Measurements from ENCODE around the gene ADCY9.
"Not testable (repeated sequence)": the region's sequence is repeated elsewhere in the genome, so short reads cannot be mapped to it uniquely, and the experiment has no call there.

The ADCY9 gene

DNA sequence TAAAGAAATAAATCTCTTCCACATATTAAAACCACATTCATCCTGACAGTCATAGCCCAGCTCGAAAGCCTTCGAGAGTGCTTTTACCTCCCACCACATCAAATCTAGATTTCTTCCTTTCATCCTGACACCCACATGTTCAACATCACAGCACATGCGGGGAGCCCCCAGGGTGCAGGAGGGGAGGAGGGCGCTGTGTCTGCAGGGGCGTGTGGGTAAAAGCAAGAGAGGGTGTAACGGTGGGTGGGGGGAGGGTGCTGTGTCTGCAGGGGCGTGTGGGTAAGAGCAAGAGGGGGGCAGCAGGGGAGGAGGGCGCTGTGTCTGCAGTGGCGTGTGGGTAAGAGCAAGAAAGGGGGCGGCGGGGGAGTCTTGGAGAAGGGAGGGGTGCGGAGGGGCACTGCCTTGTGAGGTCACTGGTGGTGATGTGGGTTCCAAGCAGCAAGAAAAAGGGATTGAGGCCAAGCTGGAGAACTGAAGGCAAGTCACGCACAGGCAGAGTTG is 34.7 kb downstream of the ADCY9 start:
- Mint-ChIP-seq H3K36me3 (ENCODE audit: low read depth) (no peaks in the 10 kb centered on the region), H3K27me3 (ENCODE audit: low read depth) (no peaks in the 10 kb centered on the region), H3K4me1 (ENCODE audit: low read depth) (peaks cover 27% of the 10 kb centered on the region), H3K27ac (no peak overlapping the region), H3K4me3 (peak overlapping the region; percentile 45), H3K9me3 (no peaks in the 10 kb centered on the region)
- no peak for DNase-seq (ENCODE audit: low spot score)

GRCh38 chr16:4081047-4081446 is 35.2 kb downstream of the ADCY9 start:
- no peak for DNase-seq (ENCODE audit: low spot score)
- Mint-ChIP-seq H3K27ac (no peak overlapping the region), H3K4me3 (peak overlapping the region; percentile 5), H3K36me3 (ENCODE audit: low read depth) (no peaks in the 10 kb centered on the region), H3K4me1 (ENCODE audit: low read depth) (peaks cover 27% of the 10 kb centered on the region), H3K27me3 (ENCODE audit: low read depth) (no peaks in the 10 kb centered on the region), H3K9me3 (no peaks in the 10 kb centered on the region)

- Mint-ChIP-seq H3K27me3 (ENCODE audit: low read depth) (no peaks in the 10 kb centered on the region), H3K9me3 (no peaks in the 10 kb centered on the region), H3K36me3 (ENCODE audit: low read depth) (no peaks in the 10 kb centered on the region), H3K27ac (no peak overlapping the region), H3K4me1 (ENCODE audit: low read depth) (peaks cover 16% of the 10 kb centered on the region), H3K4me3 (no peak overlapping the region)
- DNase-seq (ENCODE audit: low spot score), result no peak
Measured at GRCh38 chr16:4077174-4077649, 39.0 kb downstream of the ADCY9 start.

DNA sequence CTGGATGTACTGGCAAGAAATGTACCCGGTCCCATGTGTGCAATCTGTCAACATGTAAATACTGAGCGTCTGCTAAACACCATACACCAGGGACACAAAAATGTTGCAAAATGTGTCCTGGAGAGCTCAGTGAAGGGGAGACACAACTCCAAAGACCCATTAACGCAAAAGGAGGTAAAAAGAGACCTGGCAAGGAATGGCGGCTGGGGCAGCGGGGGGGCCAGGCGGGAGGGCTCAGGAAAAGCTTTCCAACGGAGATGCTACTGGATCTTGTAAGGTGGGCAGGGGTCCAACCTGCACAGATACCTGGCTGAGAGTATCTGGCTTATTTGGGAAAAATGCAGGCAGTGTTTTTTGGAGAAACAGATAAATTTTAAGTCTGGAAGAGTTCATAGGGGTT is 40.7 kb downstream of the ADCY9 start:
- no peak for DNase-seq (ENCODE audit: low spot score)
- peaks cover 2% of the 10 kb centered on the region for H3K4me1 Mint-ChIP-seq (ENCODE audit: low read depth)
- no peak overlapping the region for H3K27ac Mint-ChIP-seq
- H3K9me3 Mint-ChIP-seq, result no peaks in the 10 kb centered on the region
- no peak overlapping the region for H3K4me3 Mint-ChIP-seq
- no peaks in the 10 kb centered on the region for H3K36me3 Mint-ChIP-seq (ENCODE audit: low read depth)
- no peaks in the 10 kb centered on the region for H3K27me3 Mint-ChIP-seq (ENCODE audit: low read depth)

- H3K4me1 Mint-ChIP-seq (ENCODE audit: low read depth); H3K9me3 Mint-ChIP-seq; H3K4me3 Mint-ChIP-seq; H3K27ac Mint-ChIP-seq; H3K36me3 Mint-ChIP-seq (ENCODE audit: low read depth); H3K27me3 Mint-ChIP-seq (ENCODE audit: low read depth); DNase-seq (ENCODE audit: low spot score): not testable (repeated sequence)
Measured at GRCh38 chr16:4073150-4073549, 43.1 kb downstream of the ADCY9 start.

DNA sequence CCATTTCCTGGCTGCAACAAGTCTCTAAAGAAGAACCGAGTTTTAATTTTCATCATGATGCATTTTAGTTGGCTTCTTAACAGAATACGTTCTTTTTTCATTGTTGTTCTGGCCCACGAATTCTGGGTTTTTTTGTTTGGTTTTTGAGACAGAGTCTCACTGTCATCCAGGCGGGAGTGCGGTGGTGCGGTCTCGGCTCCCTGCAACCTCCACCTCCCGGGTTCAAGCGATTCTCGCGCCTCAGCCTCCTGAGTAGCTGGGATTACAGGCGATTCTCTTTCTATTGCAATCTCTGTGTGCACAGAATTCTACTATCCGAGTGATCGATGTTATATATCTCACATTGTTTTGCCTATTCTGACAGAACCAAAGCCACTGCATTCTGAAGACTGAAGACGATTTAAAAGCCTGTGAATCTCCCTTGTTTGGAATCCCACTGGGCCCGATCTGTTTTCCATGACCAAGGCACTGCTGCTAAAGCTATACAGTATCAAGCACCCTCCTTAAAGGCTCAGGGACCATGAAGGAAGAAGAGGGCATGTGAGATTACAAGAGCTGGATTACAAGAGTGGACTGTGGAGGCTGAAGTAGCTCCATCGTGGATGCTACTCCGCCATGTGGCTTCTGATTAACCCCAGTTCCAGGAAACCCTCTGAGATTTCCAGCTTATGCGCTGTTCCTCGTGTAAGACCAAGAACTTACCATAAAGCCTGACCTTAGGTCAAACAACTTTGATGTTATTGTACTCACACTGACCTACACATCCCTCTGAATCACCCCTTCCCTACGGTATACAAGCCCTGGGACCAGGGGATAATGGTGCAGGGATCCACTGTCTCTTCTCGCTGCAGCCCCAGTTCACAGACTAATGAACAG is 44.3 kb downstream of the ADCY9 start:
- Mint-ChIP-seq H3K27me3 (ENCODE audit: low read depth) (peaks cover 3% of the 10 kb centered on the region), H3K36me3 (ENCODE audit: low read depth) (no peaks in the 10 kb centered on the region), H3K27ac (no peak overlapping the region)

GRCh38 chr16:4070936-4071335 is 45.3 kb downstream of the ADCY9 start:
- H3K4me3 Mint-ChIP-seq, result no peak overlapping the region
- H3K36me3 Mint-ChIP-seq (ENCODE audit: low read depth), result no peaks in the 10 kb centered on the region
- H3K27me3 Mint-ChIP-seq (ENCODE audit: low read depth), result peaks cover 3% of the 10 kb centered on the region
- H3K4me1 Mint-ChIP-seq (ENCODE audit: low read depth), result peaks cover 3% of the 10 kb centered on the region
- DNase-seq (ENCODE audit: low spot score), result no peak
- H3K9me3 Mint-ChIP-seq, result no peaks in the 10 kb centered on the region
- H3K27ac Mint-ChIP-seq, result no peak overlapping the region

More for the DNA sequence above, 44.3 kb downstream of the ADCY9 start:
- Mint-ChIP-seq H3K9me3 (no peaks in the 10 kb centered on the region), H3K4me3 (no peak overlapping the region), H3K4me1 (ENCODE audit: low read depth) (no peaks in the 10 kb centered on the region)
- no peak for DNase-seq (ENCODE audit: low spot score)

GRCh38 chr16:4067262-4068001 is 48.8 kb downstream of the ADCY9 start:
- H3K36me3 Mint-ChIP-seq (ENCODE audit: low read depth), result peaks cover 13% of the 10 kb centered on the region
- peaks cover 3% of the 10 kb centered on the region for H3K27me3 Mint-ChIP-seq (ENCODE audit: low read depth)
- no peak for DNase-seq (ENCODE audit: low spot score)
- peaks cover 17% of the 10 kb centered on the region for H3K9me3 Mint-ChIP-seq
- no peak overlapping the region for H3K4me3 Mint-ChIP-seq
- H3K27ac Mint-ChIP-seq, result no peak overlapping the region
- peaks cover 10% of the 10 kb centered on the region for H3K4me1 Mint-ChIP-seq (ENCODE audit: low read depth)

GRCh38 chr16:4064950-4065352 is 51.3 kb downstream of the ADCY9 start:
- H3K9me3 Mint-ChIP-seq, result peaks cover 41% of the 10 kb centered on the region
- H3K4me1 Mint-ChIP-seq (ENCODE audit: low read depth), result peaks cover 12% of the 10 kb centered on the region
- no peak for DNase-seq (ENCODE audit: low spot score)
- peaks cover 3% of the 10 kb centered on the region for H3K27me3 Mint-ChIP-seq (ENCODE audit: low read depth)
- H3K4me3 Mint-ChIP-seq, result peak overlapping the region; percentile 81
- H3K36me3 Mint-ChIP-seq (ENCODE audit: low read depth), result peaks cover 28% of the 10 kb centered on the region
- H3K27ac Mint-ChIP-seq, result peak overlapping the region; percentile 84

- Mint-ChIP-seq H3K27me3 (ENCODE audit: low read depth) (peaks cover 1% of the 10 kb centered on the region), H3K4me1 (ENCODE audit: low read depth) (peaks cover 17% of the 10 kb centered on the region), H3K27ac (no peak overlapping the region), H3K9me3 (peaks cover 48% of the 10 kb centered on the region), H3K4me3 (no peak overlapping the region), H3K36me3 (ENCODE audit: low read depth) (peaks cover 34% of the 10 kb centered on the region)
- no peak for DNase-seq (ENCODE audit: low spot score)
Measured at GRCh38 chr16:4062212-4062802, 53.9 kb downstream of the ADCY9 start.

- Mint-ChIP-seq H3K27ac (no peak overlapping the region), H3K9me3 (peaks cover 48% of the 10 kb centered on the region), H3K27me3 (ENCODE audit: low read depth) (no peaks in the 10 kb centered on the region), H3K36me3 (ENCODE audit: low read depth) (peaks cover 34% of the 10 kb centered on the region), H3K4me1 (ENCODE audit: low read depth) (peaks cover 15% of the 10 kb centered on the region), H3K4me3 (no peak overlapping the region)
- no peak for DNase-seq (ENCODE audit: low spot score)
Measured at GRCh38 chr16:4060823-4061222, 55.4 kb downstream of the ADCY9 start.

- Mint-ChIP-seq H3K27me3 (ENCODE audit: low read depth) (no peaks in the 10 kb centered on the region), H3K4me3 (no peak overlapping the region), H3K27ac (peak overlapping the region; percentile 72), H3K36me3 (ENCODE audit: low read depth) (peaks cover 31% of the 10 kb centered on the region), H3K9me3 (peaks cover 48% of the 10 kb centered on the region), H3K4me1 (ENCODE audit: low read depth) (peaks cover 12% of the 10 kb centered on the region)
- DNase-seq (ENCODE audit: low spot score), result no peak
Measured at GRCh38 chr16:4060009-4060408, 56.2 kb downstream of the ADCY9 start.

GRCh38 chr16:4058386-4058785 is 57.9 kb downstream of the ADCY9 start:
- no peak for DNase-seq (ENCODE audit: low spot score)
- H3K9me3 Mint-ChIP-seq, result peaks cover 41% of the 10 kb centered on the region
- H3K4me3 Mint-ChIP-seq, result no peak overlapping the region
- no peak overlapping the region for H3K27ac Mint-ChIP-seq
- H3K27me3 Mint-ChIP-seq (ENCODE audit: low read depth), result no peaks in the 10 kb centered on the region
- H3K4me1 Mint-ChIP-seq (ENCODE audit: low read depth), result peaks cover 7% of the 10 kb centered on the region
- peaks cover 25% of the 10 kb centered on the region for H3K36me3 Mint-ChIP-seq (ENCODE audit: low read depth)

DNA sequence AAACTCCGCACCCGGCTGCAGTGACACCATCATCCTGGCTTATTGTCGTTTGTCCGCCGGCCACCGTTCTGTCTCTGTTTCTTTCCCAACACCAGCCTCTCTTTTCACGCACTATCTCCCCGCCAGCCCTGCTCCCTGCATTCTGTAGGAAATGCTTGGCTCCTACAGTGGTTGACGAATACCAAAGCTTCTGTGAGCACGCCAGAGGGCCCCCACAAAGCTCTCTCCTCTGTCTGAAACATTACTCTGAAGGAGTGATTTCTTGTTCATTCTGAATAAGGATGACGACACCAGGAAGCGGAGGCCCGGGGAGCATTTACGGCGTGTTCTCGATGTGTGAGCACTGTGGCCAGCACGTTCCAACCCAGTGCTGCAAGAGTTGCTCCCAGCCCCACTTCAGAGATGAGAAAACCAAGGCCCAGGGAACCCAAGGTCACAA is 58.8 kb downstream of the ADCY9 start:
- H3K4me1 Mint-ChIP-seq (ENCODE audit: low read depth), result peaks cover 7% of the 10 kb centered on the region
- no peaks in the 10 kb centered on the region for H3K27me3 Mint-ChIP-seq (ENCODE audit: low read depth)
- no peak overlapping the region for H3K27ac Mint-ChIP-seq
- H3K4me3 Mint-ChIP-seq, result no peak overlapping the region
- H3K36me3 Mint-ChIP-seq (ENCODE audit: low read depth), result peaks cover 20% of the 10 kb centered on the region
- H3K9me3 Mint-ChIP-seq, result peaks cover 32% of the 10 kb centered on the region
- no peak for DNase-seq (ENCODE audit: low spot score)
